ENCODE measurements around the gene SPON2.

GRCh38 chr4:1180663-1181062, 8.3 kb upstream of the SPON2 start:
- TF ChIP-seq, protein P1, sequence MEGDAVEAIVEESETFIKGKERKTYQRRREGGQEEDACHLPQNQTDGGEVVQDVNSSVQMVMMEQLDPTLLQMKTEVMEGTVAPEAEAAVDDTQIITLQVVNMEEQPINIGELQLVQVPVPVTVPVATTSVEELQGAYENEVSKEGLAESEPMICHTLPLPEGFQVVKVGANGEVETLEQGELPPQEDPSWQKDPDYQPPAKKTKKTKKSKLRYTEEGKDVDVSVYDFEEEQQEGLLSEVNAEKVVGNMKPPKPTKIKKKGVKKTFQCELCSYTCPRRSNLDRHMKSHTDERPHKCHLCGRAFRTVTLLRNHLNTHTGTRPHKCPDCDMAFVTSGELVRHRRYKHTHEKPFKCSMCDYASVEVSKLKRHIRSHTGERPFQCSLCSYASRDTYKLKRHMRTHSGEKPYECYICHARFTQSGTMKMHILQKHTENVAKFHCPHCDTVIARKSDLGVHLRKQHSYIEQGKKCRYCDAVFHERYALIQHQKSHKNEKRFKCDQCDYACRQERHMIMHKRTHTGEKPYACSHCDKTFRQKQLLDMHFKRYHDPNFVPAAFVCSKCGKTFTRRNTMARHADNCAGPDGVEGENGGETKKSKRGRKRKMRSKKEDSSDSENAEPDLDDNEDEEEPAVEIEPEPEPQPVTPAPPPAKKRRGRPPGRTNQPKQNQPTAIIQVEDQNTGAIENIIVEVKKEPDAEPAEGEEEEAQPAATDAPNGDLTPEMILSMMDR (IDR thresholded peaks at IDR 0.05): no peak
- TF ChIP-seq POLR2A (IDR thresholded peaks at IDR 0.05): no peak

Measured in thyroid gland (tissue), 4 donors.